Thoracic aorta (tissue), 2 donors: ENCODE measurements around the gene IL21R. TPM values are rescaled to one million over a fixed set of nuclear protein-coding genes. Genes with fewer than 3 reads are reported as not detected.

Experiments used
- ATAC-seq: fragments of 150-250 bp; one replicate; pipeline ENCODE4 v1.8.0; 2017; ENCODE audit warnings: low read depth; ENCODE audit not compliant: insufficient number of reproducible peaks, low FRiP score
- DNase-seq: peaks from one replicate; pipeline ENCODE4 v3.0.0-alpha.2; 2020; ENCODE audit warnings: low spot score
- H3K27ac ChIP-seq, 2 donors: fragments of 200-600 bp; sonication (generic); 1 replicate in 1 of 2; 2 replicates in 1 of 2; pipeline ENCODE4 v1.5.1; 2016; ENCODE audit warnings: mild to moderate bottlenecking in 2 of 2, moderate library complexity in 2 of 2
- H3K27me3 ChIP-seq: fragments of 200-600 bp; sonication (generic); replicated peaks from 2 replicates; pipeline ENCODE4 v1.6.0; 2016; ENCODE audit warnings: mild to moderate bottlenecking; ENCODE audit not compliant: insufficient read depth
- H3K36me3 ChIP-seq: fragments of 200-600 bp; sonication (generic); one replicate; pipeline ENCODE4 v1.5.1; 2016
- H3K4me1 ChIP-seq, 2 donors: fragments of 200-600 bp; sonication (generic); 1 replicate in 1 of 2; 2 replicates in 1 of 2; pipeline versions ENCODE4 v1.5.1 to v1.6.0; 2016; ENCODE audit warnings: low read depth in 2 of 2, mild to moderate bottlenecking in 1 of 2; ENCODE audit not compliant: control insufficient read depth in 1 of 2
- H3K4me3 ChIP-seq: fragments of 200-600 bp; sonication (generic); 2 replicates; pipeline ENCODE4 v1.5.1; 2016; ENCODE audit warnings: mild to moderate bottlenecking
- H3K9me3 ChIP-seq: fragments of 200-600 bp; sonication (generic); 2 replicates; pipeline ENCODE4 v1.5.1; 2016
- total RNA-seq, 2 donors: library from RNA; depleted of rRNA; stranded (reverse); fragments of >200 nt; gene quantifications; one replicate each; pipeline versions ENCODE4 v1.1.0 to v1.2.3, GENCODE V29; 2016
- TF ChIP-seq, protein P1 (sequence below): fragments of 200-600 bp; sonication (generic); IDR thresholded peaks from one replicate; pipeline ENCODE4 v1.5.1; 2019; ENCODE audit warnings: antibody characterized with exemption

Gene IL21R
- total RNA-seq, 2 donors from 2014 or later = 0.14 to 1.8 TPM

DNA sequence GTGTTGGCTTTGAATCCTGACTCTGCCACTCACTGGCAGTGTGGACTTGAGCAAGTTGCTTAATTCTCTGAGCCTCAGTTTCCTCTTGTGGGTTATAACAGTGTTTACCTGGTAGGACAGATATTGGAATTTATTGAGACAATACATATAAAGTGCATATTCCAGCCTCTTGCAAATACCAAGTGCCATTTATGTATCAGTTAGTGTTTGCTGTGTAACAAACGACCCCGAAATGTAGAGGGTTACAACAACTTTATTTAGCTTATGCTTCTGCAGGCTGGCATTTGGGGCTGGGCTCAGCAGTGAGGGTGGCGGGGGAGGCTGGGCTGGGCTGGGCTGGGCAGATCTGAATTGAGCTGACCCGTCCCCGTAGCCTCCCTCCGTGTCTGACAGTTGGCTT is 42.4 kb upstream of the IL21R start:
- Histone ChIP-seq H3K4me3 (no peak overlapping the region), H3K27me3 (no peaks in the 10 kb centered on the region), H3K27ac (no peak overlapping the region), H3K4me1 (no peaks in the 10 kb centered on the region), H3K9me3 (no peaks in the 10 kb centered on the region), H3K36me3 (peaks cover 51% of the 10 kb centered on the region)
- DNase-seq (no peak), ATAC-seq (no peak)
- TF ChIP-seq, protein P1, sequence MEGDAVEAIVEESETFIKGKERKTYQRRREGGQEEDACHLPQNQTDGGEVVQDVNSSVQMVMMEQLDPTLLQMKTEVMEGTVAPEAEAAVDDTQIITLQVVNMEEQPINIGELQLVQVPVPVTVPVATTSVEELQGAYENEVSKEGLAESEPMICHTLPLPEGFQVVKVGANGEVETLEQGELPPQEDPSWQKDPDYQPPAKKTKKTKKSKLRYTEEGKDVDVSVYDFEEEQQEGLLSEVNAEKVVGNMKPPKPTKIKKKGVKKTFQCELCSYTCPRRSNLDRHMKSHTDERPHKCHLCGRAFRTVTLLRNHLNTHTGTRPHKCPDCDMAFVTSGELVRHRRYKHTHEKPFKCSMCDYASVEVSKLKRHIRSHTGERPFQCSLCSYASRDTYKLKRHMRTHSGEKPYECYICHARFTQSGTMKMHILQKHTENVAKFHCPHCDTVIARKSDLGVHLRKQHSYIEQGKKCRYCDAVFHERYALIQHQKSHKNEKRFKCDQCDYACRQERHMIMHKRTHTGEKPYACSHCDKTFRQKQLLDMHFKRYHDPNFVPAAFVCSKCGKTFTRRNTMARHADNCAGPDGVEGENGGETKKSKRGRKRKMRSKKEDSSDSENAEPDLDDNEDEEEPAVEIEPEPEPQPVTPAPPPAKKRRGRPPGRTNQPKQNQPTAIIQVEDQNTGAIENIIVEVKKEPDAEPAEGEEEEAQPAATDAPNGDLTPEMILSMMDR = no peak

- H3K36me3 ChIP-seq = peaks cover 40% of the 10 kb centered on the region
- TF ChIP-seq, protein P1 = no peak
- no peak overlapping the region for H3K4me3 ChIP-seq
- ATAC-seq (no peak), DNase-seq (no peak)
- H3K4me1 ChIP-seq = peaks cover 0 to under 1% of the 10 kb centered on the region in 2 donors
- H3K9me3 ChIP-seq = no peaks in the 10 kb centered on the region
- no peak overlapping the region for H3K27ac ChIP-seq
- no peaks in the 10 kb centered on the region for H3K27me3 ChIP-seq
These were observed 40.0 kb upstream of the IL21R start for GRCh38 chr16:27361987-27362386.

DNA sequence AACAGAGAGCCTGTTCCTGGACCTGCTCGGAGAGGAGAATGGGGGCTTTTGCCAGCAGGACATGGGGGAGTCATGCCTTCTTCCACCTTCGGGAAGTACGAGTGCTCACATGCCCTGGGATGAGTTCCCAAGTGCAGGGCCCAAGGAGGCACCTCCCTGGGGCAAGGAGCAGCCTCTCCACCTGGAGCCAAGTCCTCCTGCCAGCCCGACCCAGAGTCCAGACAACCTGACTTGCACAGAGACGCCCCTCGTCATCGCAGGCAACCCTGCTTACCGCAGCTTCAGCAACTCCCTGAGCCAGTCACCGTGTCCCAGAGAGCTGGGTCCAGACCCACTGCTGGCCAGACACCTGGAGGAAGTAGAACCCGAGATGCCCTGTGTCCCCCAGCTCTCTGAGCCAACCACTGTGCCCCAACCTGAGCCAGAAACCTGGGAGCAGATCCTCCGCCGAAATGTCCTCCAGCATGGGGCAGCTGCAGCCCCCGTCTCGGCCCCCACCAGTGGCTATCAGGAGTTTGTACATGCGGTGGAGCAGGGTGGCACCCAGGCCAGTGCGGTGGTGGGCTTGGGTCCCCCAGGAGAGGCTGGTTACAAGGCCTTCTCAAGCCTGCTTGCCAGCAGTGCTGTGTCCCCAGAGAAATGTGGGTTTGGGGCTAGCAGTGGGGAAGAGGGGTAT is 39.3 kb upstream of the IL21R start:
- ATAC-seq (no peak), DNase-seq (no peak)
- Histone ChIP-seq H3K9me3 (no peaks in the 10 kb centered on the region), H3K36me3 (peaks cover 37% of the 10 kb centered on the region), H3K4me3 (no peak overlapping the region), H3K4me1 (peaks cover 2 to 4% of the 10 kb centered on the region in 2 donors), H3K27me3 (no peaks in the 10 kb centered on the region), H3K27ac (no peak overlapping the region)
- TF ChIP-seq, protein P1 = no peak

DNA sequence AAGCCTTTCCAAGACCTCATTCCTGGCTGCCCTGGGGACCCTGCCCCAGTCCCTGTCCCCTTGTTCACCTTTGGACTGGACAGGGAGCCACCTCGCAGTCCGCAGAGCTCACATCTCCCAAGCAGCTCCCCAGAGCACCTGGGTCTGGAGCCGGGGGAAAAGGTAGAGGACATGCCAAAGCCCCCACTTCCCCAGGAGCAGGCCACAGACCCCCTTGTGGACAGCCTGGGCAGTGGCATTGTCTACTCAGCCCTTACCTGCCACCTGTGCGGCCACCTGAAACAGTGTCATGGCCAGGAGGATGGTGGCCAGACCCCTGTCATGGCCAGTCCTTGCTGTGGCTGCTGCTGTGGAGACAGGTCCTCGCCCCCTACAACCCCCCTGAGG is 38.7 kb upstream of the IL21R start:
- H3K4me1 ChIP-seq = peaks cover 6 to 8% of the 10 kb centered on the region in 2 donors
- H3K9me3 ChIP-seq = no peaks in the 10 kb centered on the region
- DNase-seq = no peak
- peaks cover 31% of the 10 kb centered on the region for H3K36me3 ChIP-seq
- ATAC-seq = no peak
- H3K4me3 ChIP-seq = no peak overlapping the region
- TF ChIP-seq, protein P1 = no peak
- no peak overlapping the region for H3K27ac ChIP-seq
- no peaks in the 10 kb centered on the region for H3K27me3 ChIP-seq

GRCh38 chr16:27363797-27364196 is 38.2 kb upstream of the IL21R start:
- no peak overlapping the region for H3K4me3 ChIP-seq

More at GRCh38 chr16:27363797-27364196, 38.2 kb upstream of the IL21R start:
- ATAC-seq (no peak), DNase-seq (no peak)
- Histone ChIP-seq H3K27me3 (no peaks in the 10 kb centered on the region), H3K27ac (no peak overlapping the region), H3K9me3 (no peaks in the 10 kb centered on the region), H3K4me1 (peaks cover 6 to 8% of the 10 kb centered on the region in 2 donors), H3K36me3 (peaks cover 26% of the 10 kb centered on the region)
- TF ChIP-seq, protein P1 = no peak
